Mucosa of descending colon (tissue), 3 donors: ENCODE data around the gene RNASET2. TPM values are rescaled to one million over a fixed set of nuclear protein-coding genes. Genes with fewer than 3 reads are reported as not detected.
"Not testable (repeated sequence)": the region's sequence is repeated elsewhere in the genome, so short reads cannot be mapped to it uniquely, and the experiment has no call there.

ENCODE experiments used
- ATAC-seq: fragments of 200-7000 bp; cut with Tn5 transposase; one replicate; pipeline ENCODE4 v1.9.1; 2020; ENCODE audit warnings: mild to moderate bottlenecking, moderate library complexity
- DNase-seq, 3 donors: peaks; one replicate each; pipeline ENCODE4 v3.0.0-alpha.2; 2020
- H3K36me3 ChIP-seq: fragments of 200-600 bp; one replicate; pipeline ENCODE4 v1.8.0; 2021; ENCODE audit warnings: low read depth, mild to moderate bottlenecking
- H3K4me1 ChIP-seq: fragments of 200-600 bp; one replicate; pipeline ENCODE4 v1.8.0; 2021; ENCODE audit warnings: low read depth, mild to moderate bottlenecking
- H3K4me3 ChIP-seq: fragments of 200-600 bp; one replicate; pipeline ENCODE4 v1.8.0; 2021; ENCODE audit warnings: mild to moderate bottlenecking
- H3K9me3 ChIP-seq: fragments of 200-600 bp; one replicate; pipeline ENCODE4 v1.8.0; 2021; ENCODE audit warnings: mild to moderate bottlenecking
- intact Hi-C, 2 donors: fragments of 100-400 bp; cut with DNase I in 1 of 2; cut with micrococcal nuclease in 1 of 2; formaldehyde crosslinking; loops; one replicate each; pipeline versions ENCODE4 v1.11.0 to v1.11.1; 2022; cut with DNase I, micrococcal nuclease
- total RNA-seq, 3 donors: library from RNA; stranded (reverse); fragmentation: NEBNext Ultra II Directional in 2 of 3; extraction: Animal tissue kit (Norgen Biotek cat#: 25700) in 2 of 3; gene quantifications; one replicate each; pipeline versions ENCODE4 v1.2.1 to v1.2.4, GENCODE V29; 2021 to 2023
- TF ChIP-seq, protein P1 (sequence below): fragments of 200-600 bp; IDR thresholded peaks from one replicate; pipeline ENCODE4 v1.8.0; 2022; ENCODE audit warnings: antibody characterized with exemption, mild to moderate bottlenecking
- donor health status: DM: no; HTN: no; CAD: no; lungs with moderate emphysema.
- donor health status: DM: no; HTN: no; CAD: no.
- donor health status: DM: no; HTN: yes; CAD: no.

Gene RNASET2
- total RNA-seq, 3 donors from 2014 or later, result 60.1 to 127 (median 109) TPM

DNA sequence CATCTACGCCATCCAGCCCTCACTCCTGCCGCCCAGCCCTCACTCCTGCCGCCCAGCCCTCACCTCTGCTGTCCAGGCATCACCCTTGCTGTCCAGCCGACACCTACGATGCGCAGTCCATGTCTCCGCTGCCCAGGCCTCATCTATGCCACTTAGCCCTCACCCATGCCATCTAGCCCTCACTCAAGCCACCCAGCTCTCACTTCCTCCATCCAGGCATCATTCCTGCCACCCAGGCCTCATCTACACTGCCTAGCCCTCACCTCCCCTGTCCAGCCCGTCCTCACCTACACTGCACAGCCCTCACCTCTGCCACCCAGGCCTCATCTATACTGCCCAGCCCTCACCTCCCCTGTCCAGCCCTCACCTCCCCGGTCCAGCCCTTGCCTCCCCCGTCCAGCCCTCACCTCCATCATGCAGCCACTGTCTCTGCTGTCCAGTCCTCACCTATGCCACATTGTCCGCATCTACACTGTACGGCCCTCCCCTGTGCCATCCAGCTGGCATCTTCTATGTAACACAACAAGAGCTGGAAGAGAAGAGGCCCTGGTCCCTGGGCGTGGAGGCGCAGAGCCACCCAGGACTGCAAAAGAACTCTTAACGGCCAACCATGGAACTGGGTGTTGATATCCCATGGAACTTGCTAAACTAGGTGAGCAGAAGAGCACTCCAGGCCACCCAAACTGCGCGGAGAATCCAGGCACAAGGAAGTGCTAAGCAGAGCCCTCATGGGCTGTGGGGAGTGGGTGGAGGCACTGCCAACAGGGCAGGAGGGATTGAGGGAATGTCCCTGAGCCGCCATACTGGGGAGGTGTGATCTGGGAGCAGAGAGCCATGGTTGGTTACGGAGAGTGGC, 31.0 kb downstream of the RNASET2 start:
- DNase-seq (no peak), ATAC-seq (peak; percentile 29)
- TF ChIP-seq, protein P1, sequence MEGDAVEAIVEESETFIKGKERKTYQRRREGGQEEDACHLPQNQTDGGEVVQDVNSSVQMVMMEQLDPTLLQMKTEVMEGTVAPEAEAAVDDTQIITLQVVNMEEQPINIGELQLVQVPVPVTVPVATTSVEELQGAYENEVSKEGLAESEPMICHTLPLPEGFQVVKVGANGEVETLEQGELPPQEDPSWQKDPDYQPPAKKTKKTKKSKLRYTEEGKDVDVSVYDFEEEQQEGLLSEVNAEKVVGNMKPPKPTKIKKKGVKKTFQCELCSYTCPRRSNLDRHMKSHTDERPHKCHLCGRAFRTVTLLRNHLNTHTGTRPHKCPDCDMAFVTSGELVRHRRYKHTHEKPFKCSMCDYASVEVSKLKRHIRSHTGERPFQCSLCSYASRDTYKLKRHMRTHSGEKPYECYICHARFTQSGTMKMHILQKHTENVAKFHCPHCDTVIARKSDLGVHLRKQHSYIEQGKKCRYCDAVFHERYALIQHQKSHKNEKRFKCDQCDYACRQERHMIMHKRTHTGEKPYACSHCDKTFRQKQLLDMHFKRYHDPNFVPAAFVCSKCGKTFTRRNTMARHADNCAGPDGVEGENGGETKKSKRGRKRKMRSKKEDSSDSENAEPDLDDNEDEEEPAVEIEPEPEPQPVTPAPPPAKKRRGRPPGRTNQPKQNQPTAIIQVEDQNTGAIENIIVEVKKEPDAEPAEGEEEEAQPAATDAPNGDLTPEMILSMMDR, result no peak
- Histone ChIP-seq H3K4me3 (no peak overlapping the region), H3K9me3 (no peaks in the 10 kb centered on the region), H3K4me1 (no peaks in the 10 kb centered on the region), H3K36me3 (no peaks in the 10 kb centered on the region)
- intact Hi-C loops, result no loop called here

DNA sequence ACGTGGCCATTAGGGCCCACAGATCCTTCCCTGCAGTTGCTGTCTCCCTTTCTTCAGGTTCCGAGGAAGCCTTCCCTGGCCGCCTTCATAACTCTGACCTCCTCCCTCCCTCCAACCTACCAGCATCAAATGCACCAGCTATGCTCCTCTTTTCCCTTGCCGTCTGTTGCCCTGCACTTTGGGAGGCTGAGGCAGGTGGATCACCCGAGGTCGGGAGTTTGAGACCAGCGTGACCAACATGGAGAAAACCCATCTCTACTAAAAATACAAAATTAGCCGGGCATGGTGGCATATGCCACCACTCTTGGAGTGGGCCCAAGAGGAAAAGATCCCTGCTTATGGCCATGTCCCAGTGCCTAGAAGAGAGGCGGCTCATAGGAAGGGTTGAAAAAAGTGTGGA, 31.8 kb downstream of the RNASET2 start:
- intact Hi-C loops, result no loop called here
- TF ChIP-seq, protein P1, result no peak
- H3K9me3 ChIP-seq, result no peaks in the 10 kb centered on the region
- no peaks in the 10 kb centered on the region for H3K36me3 ChIP-seq
- no peak overlapping the region for H3K4me3 ChIP-seq
- DNase-seq, result no peak
- H3K4me1 ChIP-seq, result no peaks in the 10 kb centered on the region
- no peak for ATAC-seq

DNA sequence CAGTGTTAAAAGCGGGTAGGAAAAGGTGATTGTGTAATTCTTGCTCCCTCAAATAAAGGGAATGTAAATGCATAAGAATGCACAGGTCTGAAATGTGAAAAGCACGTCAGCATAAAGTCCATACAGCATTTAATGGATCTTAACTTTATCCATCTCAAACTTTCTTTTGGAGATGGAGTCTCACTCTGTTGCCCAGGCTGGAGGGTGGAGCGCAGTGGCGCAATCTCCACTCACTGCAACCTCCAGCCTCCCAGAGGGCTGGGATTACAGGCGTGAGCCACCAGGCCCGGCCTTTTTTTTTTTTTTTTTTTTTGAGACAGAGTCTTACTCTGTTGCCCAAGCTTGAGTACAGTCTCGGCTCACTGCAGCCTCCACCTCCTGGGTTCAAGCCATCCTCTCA, 33.4 kb downstream of the RNASET2 start:
- H3K9me3 ChIP-seq, result no peaks in the 10 kb centered on the region

DNA sequence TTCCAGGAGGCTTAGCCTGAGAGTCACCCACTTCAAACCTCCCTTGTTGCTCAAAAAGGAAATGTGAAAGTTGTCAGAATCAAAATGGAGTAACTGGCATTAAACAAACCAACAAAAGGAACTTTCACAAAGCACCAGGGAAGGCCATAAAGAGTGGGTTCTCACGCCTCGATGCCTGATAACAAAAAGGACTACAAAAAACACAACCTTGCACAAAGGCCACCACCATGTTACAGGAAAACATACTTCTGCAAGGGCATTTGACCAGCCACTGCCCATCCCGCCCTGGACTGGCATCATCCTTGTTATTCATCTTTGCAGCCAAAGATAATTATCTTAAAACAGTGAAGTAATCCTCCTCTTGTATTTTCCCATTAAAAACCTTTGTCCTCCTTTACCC, 34.8 kb downstream of the RNASET2 start:
- Histone ChIP-seq H3K36me3 (no peaks in the 10 kb centered on the region), H3K9me3 (peaks cover 3% of the 10 kb centered on the region), H3K4me3 (no peak overlapping the region), H3K4me1 (no peaks in the 10 kb centered on the region)
- no peak for DNase-seq
- TF ChIP-seq, protein P1, result no peak
- intact Hi-C loops, result no loop called here
- no peak for ATAC-seq

More for the DNA sequence above, 33.4 kb downstream of the RNASET2 start:
- TF ChIP-seq, protein P1, result no peak
- Histone ChIP-seq H3K36me3 (no peaks in the 10 kb centered on the region), H3K4me3 (no peak overlapping the region), H3K4me1 (no peaks in the 10 kb centered on the region)
- ATAC-seq, result no peak
- intact Hi-C loops, result no loop called here
- no peak for DNase-seq

DNA sequence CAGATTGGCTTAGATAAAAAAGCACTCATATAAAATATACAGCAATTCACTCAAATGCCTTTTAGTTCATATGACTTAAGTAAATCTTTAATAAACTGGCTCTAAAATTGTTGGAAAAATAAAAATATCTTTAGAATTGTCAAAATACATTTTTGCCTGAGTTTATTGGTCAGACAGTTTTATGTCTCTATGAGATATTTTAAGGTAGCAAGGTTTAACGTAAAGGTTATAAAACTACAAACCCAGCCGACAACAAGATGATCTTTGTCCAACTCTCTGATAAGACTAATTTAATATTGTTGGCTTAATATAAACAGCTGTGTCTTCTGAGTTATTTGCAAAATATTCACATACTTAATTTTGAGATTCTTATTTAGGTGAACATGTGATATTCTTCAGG, 39.5 kb downstream of the RNASET2 start:
- TF ChIP-seq, protein P1, result no peak
- intact Hi-C loops, result no loop called here
- no peak overlapping the region for H3K4me3 ChIP-seq
- no peak for ATAC-seq
- DNase-seq, result no peak
- no peaks in the 10 kb centered on the region for H3K36me3 ChIP-seq
- no peaks in the 10 kb centered on the region for H3K4me1 ChIP-seq
- peaks cover 6% of the 10 kb centered on the region for H3K9me3 ChIP-seq

DNA sequence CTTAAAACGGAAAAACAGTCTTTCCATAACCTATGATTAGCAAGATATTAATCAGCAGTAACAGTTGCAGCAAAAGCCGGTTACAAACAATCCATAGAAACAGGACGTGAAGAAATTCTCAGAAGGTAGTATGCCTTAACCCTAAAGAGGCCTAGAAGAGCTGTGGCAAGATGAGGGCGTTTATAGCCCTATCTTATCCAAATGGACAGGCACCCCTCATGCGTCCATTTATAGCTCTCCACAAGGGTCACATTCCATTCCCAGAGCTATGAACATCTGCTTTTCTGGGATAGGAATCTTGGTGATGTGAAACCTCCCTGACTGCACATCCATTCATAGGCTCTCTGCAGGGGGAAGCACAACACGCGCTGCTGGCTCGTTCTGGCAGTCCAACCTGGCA, 40.9 kb downstream of the RNASET2 start:
- H3K4me3 ChIP-seq, ATAC-seq: not testable (repeated sequence)

DNA sequence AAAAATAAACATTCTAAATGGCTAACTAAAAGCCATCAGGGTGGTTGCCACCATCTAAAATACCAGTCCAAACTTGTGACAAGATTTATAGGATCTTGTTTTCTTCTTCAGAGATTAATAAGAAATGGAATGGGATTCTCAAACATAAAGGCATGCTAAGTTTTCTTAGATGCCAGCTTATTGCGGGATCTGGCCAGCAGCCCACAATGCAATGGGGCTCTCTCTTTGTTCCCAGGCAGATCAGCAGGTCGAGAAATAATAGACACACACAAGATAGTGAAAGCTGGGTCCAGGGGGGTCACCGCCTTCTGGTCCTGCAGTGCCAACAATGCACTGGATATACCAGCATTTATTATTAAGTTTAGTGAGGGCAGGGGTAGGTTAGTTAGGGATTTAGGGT, 41.4 kb downstream of the RNASET2 start:
- ATAC-seq, H3K4me1 ChIP-seq, H3K36me3 ChIP-seq, H3K9me3 ChIP-seq, H3K4me3 ChIP-seq, DNase-seq, intact Hi-C loops: not testable (repeated sequence)

More for the DNA sequence above, 40.9 kb downstream of the RNASET2 start:
- intact Hi-C loops, H3K36me3 ChIP-seq, DNase-seq, H3K9me3 ChIP-seq, H3K4me1 ChIP-seq: not testable (repeated sequence)
